ENCODE measurements around the gene MRPS7.
A peak's percentile ranks its signal among the peaks of the same experiment; 100 is the strongest.

Gene MRPS7

GRCh38 chr17:75295201-75296158 lies 33.8 kb downstream of the MRPS7 start:
- TF ChIP-seq POLR2A (IDR thresholded peaks at IDR 0.05; ENCODE audit: low read depth, low read length) = no peak
- DNase-seq (ENCODE audit: insufficient read length, low spot score) = no peak
- FAIRE-seq = no peak

GRCh38 chr17:75300280-75300679 lies 38.6 kb downstream of the MRPS7 start:
- TF ChIP-seq POLR2A (IDR thresholded peaks at IDR 0.05; ENCODE audit: low read depth, low read length) = no peak
- FAIRE-seq (no peak), DNase-seq (ENCODE audit: insufficient read length, low spot score) (no peak)

- DNase-seq (ENCODE audit: insufficient read length, low spot score) (no peak), FAIRE-seq (no peak)
- no peak for TF ChIP-seq POLR2A (IDR thresholded peaks at IDR 0.05; ENCODE audit: low read depth, low read length)
Measured at GRCh38 chr17:75301049-75301448, 39.4 kb downstream of the MRPS7 start.

GRCh38 chr17:75301502-75302206 lies 40.0 kb downstream of the MRPS7 start:
- DNase-seq (ENCODE audit: insufficient read length, low spot score) = no peak
- no peak for TF ChIP-seq POLR2A (IDR thresholded peaks at IDR 0.05; ENCODE audit: low read depth, low read length)
- no peak for FAIRE-seq

GRCh38 chr17:75307957-75308731 lies 46.5 kb downstream of the MRPS7 start:
- FAIRE-seq = no peak
- no peak for DNase-seq (ENCODE audit: insufficient read length, low spot score)
- no peak for TF ChIP-seq POLR2A (IDR thresholded peaks at IDR 0.05; ENCODE audit: low read depth, low read length)

GRCh38 chr17:75308732-75309629 lies 47.3 kb downstream of the MRPS7 start:
- FAIRE-seq = no peak
- TF ChIP-seq POLR2A (IDR thresholded peaks at IDR 0.05; ENCODE audit: low read depth, low read length) = no peak
- no peak for DNase-seq (ENCODE audit: insufficient read length, low spot score)

- DNase-seq (ENCODE audit: insufficient read length, low spot score) = peak; percentile 47
- no peak for FAIRE-seq
Measured at GRCh38 chr17:75313941-75314551, 52.4 kb downstream of the MRPS7 start.

GRCh38 chr17:75315541-75316243 lies 54.0 kb downstream of the MRPS7 start:
- DNase-seq (ENCODE audit: insufficient read length, low spot score) = peak; percentile 30
- no peak for FAIRE-seq
- TF ChIP-seq POLR2A (IDR thresholded peaks at IDR 0.05; ENCODE audit: low read depth, low read length) = no peak

More at GRCh38 chr17:75313941-75314551, 52.4 kb downstream of the MRPS7 start:
- no peak for TF ChIP-seq POLR2A (IDR thresholded peaks at IDR 0.05; ENCODE audit: low read depth, low read length)

All from H54 (cell line).